Pulmonary artery endothelial cell (primary cell): ENCODE results near the gene ROS1. TPM values are rescaled to one million over a fixed set of nuclear protein-coding genes. Genes with fewer than 3 reads are reported as not detected.
"Not testable (repeated sequence)": the region's sequence is repeated elsewhere in the genome, so short reads cannot be mapped to it uniquely, and the experiment has no call there.

ENCODE experiments used
- DNase-seq: peaks from one replicate; pipeline ENCODE4 v3.0.0-alpha.2; 2011; ENCODE audit warnings: low read depth, low spot score
- total RNA-seq: library from RNA; depleted of rRNA; stranded (reverse); fragments of >200 nt; gene quantifications from 2 replicates; pipeline ENCODE4 v1.2.3, GENCODE V29; 2014

The ROS1 gene
- not detected in 2 replicates for total RNA-seq

- DNase-seq, result no peak
Measured at GRCh38 chr6:117425431-117426153, at the start of gene ROS1. TSS of gene ROS1 (minus strand) at chr6:117425942. CDS start at chr6:117425656, 286 bp downstream.

- no peak for DNase-seq
Measured at GRCh38 chr6:117473401-117473800, 47.7 kb upstream of the ROS1 start.

- DNase-seq, result no peak
Measured at GRCh38 chr6:117472667-117473066, 46.9 kb upstream of the ROS1 start.

GRCh38 chr6:117469791-117470190 is 44.0 kb upstream of the ROS1 start:
- no peak for DNase-seq

- no peak for DNase-seq
Measured at GRCh38 chr6:117469356-117469755, 43.6 kb upstream of the ROS1 start.

GRCh38 chr6:117468527-117468926 is 42.8 kb upstream of the ROS1 start:
- DNase-seq, result not testable (repeated sequence)

- DNase-seq, result no peak
Measured at GRCh38 chr6:117467876-117468275, 42.1 kb upstream of the ROS1 start.

GRCh38 chr6:117465691-117466090 is 39.9 kb upstream of the ROS1 start:
- no peak for DNase-seq

GRCh38 chr6:117464700-117465099 is 39.0 kb upstream of the ROS1 start:
- DNase-seq, result no peak

GRCh38 chr6:117463762-117464665 is 38.3 kb upstream of the ROS1 start:
- no peak for DNase-seq

GRCh38 chr6:117459204-117459944 is 33.6 kb upstream of the ROS1 start:
- no peak for DNase-seq

GRCh38 chr6:117456998-117457397 is 31.3 kb upstream of the ROS1 start:
- no peak for DNase-seq

GRCh38 chr6:117456250-117456649 is 30.5 kb upstream of the ROS1 start:
- DNase-seq, result no peak

GRCh38 chr6:117451671-117452070 is 25.9 kb upstream of the ROS1 start:
- DNase-seq, result no peak

- peak; percentile 39 for DNase-seq
Measured at GRCh38 chr6:117449549-117450439, 24.1 kb upstream of the ROS1 start.

- no peak for DNase-seq
Measured at GRCh38 chr6:117448732-117449485, 23.2 kb upstream of the ROS1 start.

GRCh38 chr6:117448011-117448410 is 22.3 kb upstream of the ROS1 start:
- no peak for DNase-seq

- DNase-seq, result no peak
Measured at GRCh38 chr6:117446861-117447260, 21.1 kb upstream of the ROS1 start.

- no peak for DNase-seq
Measured at GRCh38 chr6:117444600-117444999, 18.9 kb upstream of the ROS1 start.

GRCh38 chr6:117442313-117442712 is 16.6 kb upstream of the ROS1 start:
- not testable (repeated sequence) for DNase-seq
